ENCODE results near the gene SYNGAP1. TPM values are rescaled to one million over a fixed set of nuclear protein-coding genes. Genes with fewer than 3 reads are reported as not detected.

Gene SYNGAP1
- polyA plus RNA-seq, 3 donors from 2014 or later, result 0.02 to 0.32 (median 0.20) TPM

GRCh38 chr6:33497157-33497556 lies 77.3 kb downstream of the SYNGAP1 start:
- Mint-ChIP-seq H3K36me3 (no peaks in the 10 kb centered on the region), H3K9me3 (no peaks in the 10 kb centered on the region), H3K27ac (no peak overlapping the region), H3K4me1 (no peaks in the 10 kb centered on the region), H3K27me3 (ENCODE audit: low read depth in 3 of 3) (peaks cover 0 to 5% (median 4%) of the 10 kb centered on the region in 3 donors), H3K4me3 (no peak overlapping the region)
- no peak for DNase-seq

GRCh38 chr6:33502486-33502885 lies 82.6 kb downstream of the SYNGAP1 start:
- Mint-ChIP-seq H3K9me3 (no peaks in the 10 kb centered on the region), H3K27me3 (ENCODE audit: low read depth in 3 of 3) (peaks cover 0 to 2% (median 0%) of the 10 kb centered on the region in 3 donors), H3K4me1 (no peaks in the 10 kb centered on the region), H3K4me3 (no peak overlapping the region), H3K36me3 (no peaks in the 10 kb centered on the region), H3K27ac (no peak overlapping the region)
- no peak for DNase-seq

DNA sequence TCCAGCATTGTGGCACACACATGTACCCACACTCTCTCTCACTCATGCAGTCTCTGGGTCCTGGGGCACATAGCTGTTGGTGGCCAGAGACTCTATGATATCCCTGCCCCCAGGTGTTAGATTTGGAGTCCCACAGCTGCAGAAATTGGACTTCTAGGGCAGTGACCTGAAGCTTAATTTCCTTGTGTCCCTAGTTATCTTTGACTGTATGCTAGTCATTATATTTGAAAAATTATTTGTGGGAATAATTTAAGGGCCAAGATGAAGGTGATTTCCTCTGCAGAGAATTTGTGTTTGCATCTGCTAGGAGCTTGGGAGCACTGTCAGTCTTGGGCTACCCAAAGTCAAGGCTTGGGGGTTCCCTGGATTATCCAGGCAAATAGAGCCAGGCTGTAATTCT lies 84.6 kb downstream of the SYNGAP1 start:
- Mint-ChIP-seq H3K27ac (no peak overlapping the region), H3K9me3 (peaks cover 0 to 3% (median 0%) of the 10 kb centered on the region in 6 donors), H3K4me1 (no peaks in the 10 kb centered on the region)

More for the DNA sequence above, 84.6 kb downstream of the SYNGAP1 start:
- no peak for DNase-seq
- Mint-ChIP-seq H3K27me3 (ENCODE audit: low read depth in 3 of 3) (peaks cover 0 to 2% (median 0%) of the 10 kb centered on the region in 3 donors), H3K4me3 (no peak overlapping the region), H3K36me3 (no peaks in the 10 kb centered on the region)

Other genes starting within 250 kb of the SYNGAP1 start
- gene COL11A2, start 227.6 kb upstream of the SYNGAP1 start, polyA plus RNA-seq, result under 1 TPM in 2 of 3 donors, not detected in 1; 0.33 to 0.67 TPM
- gene RXRB, start 219.4 kb upstream of the SYNGAP1 start, polyA plus RNA-seq, result 10 to 100 TPM in 1 of 3 donors, 1 to 10 TPM in 2; 6.0 to 11.8 (median 6.9) TPM
- gene SLC39A7, start 219.2 kb upstream of the SYNGAP1 start, polyA plus RNA-seq, result 10 to 100 TPM; 27.4 to 67.5 (median 45.4) TPM
- 10 to 100 TPM; 28.8 to 47.6 (median 34.3) TPM for gene HSD17B8, start 215.4 kb upstream of the SYNGAP1 start, polyA plus RNA-seq
- gene RING1, start 211.6 kb upstream of the SYNGAP1 start, polyA plus RNA-seq, result 1 to 10 TPM; 5.5 to 9.5 (median 9.2) TPM
- 10 to 100 TPM; 11.6 to 26.8 (median 16.8) TPM for gene VPS52, start 148.2 kb upstream of the SYNGAP1 start, polyA plus RNA-seq
- gene RPS18, start 148.0 kb upstream of the SYNGAP1 start, polyA plus RNA-seq, result 1,000 to 10,000 TPM; 2,992 to 6,506 (median 3,113) TPM
- 10 to 100 TPM; 38.6 to 55.0 (median 44.1) TPM for gene B3GALT4, start 142.9 kb upstream of the SYNGAP1 start, polyA plus RNA-seq
- 10 to 100 TPM; 59.4 to 81.6 (median 74.3) TPM for gene WDR46, start 130.8 kb upstream of the SYNGAP1 start, polyA plus RNA-seq
- gene PFDN6, start 130.5 kb upstream of the SYNGAP1 start, polyA plus RNA-seq, result 10 to 100 TPM; 25.7 to 55.6 (median 49.2) TPM
- 10 to 100 TPM in 1 of 3 donors, 1 to 10 TPM in 2; 5.9 to 14.7 (median 8.0) TPM for gene RGL2, start 121.1 kb upstream of the SYNGAP1 start, polyA plus RNA-seq
- gene TAPBP, start 106.0 kb upstream of the SYNGAP1 start, polyA plus RNA-seq, result 100 to 1,000 TPM; 303 to 707 (median 457) TPM
- 10 to 100 TPM; 14.5 to 18.1 (median 14.7) TPM for gene ZBTB22, start 102.3 kb upstream of the SYNGAP1 start, polyA plus RNA-seq
- 100 to 1,000 TPM in 1 of 3 donors, 10 to 100 TPM in 2; 71.6 to 159 (median 75.1) TPM for gene DAXX, start 97.1 kb upstream of the SYNGAP1 start, polyA plus RNA-seq
- gene KIFC1, start 28.2 kb upstream of the SYNGAP1 start, polyA plus RNA-seq, result 1 to 10 TPM in 2 of 3 donors, not detected in 1; 2.2 to 3.7 TPM
- 10 to 100 TPM; 22.7 to 36.5 (median 29.8) TPM for gene PHF1, start 9.1 kb upstream of the SYNGAP1 start, polyA plus RNA-seq
- 100 to 1,000 TPM; 367 to 404 (median 404) TPM for gene CUTA, start 2.0 kb upstream of the SYNGAP1 start, polyA plus RNA-seq
- 1 to 10 TPM; 1.2 to 7.0 (median 3.0) TPM for gene ZBTB9, start 34.5 kb downstream of the SYNGAP1 start, polyA plus RNA-seq
- gene BAK1, start 160.2 kb downstream of the SYNGAP1 start, polyA plus RNA-seq, result 10 to 100 TPM; 26.6 to 46.6 (median 32.4) TPM
- gene ITPR3, start 201.3 kb downstream of the SYNGAP1 start, polyA plus RNA-seq, result 1 to 10 TPM in 2 of 3 donors, under 1 TPM in 1; 0.02 to 7.2 (median 1.1) TPM